Calu3 (cell line): Measurements from ENCODE around the gene ABCB9. TPM values are rescaled to one million over a fixed set of nuclear protein-coding genes. Genes with fewer than 3 reads are reported as not detected.
A peak's percentile ranks its signal among the peaks of the same experiment; 100 is the strongest.

Source experiments
- BruUV-seq: library from RNA; stranded (reverse); fragments of 400-500 nt; replicated peaks from 2 replicates; lab custom pipeline; 2021; lab: Mats Ljungman, UMichigan
- CTCF ChIA-PET: fragments of 300-600 bp; sonication (Branson Sonifier 250); formaldehyde crosslinking; loops from one replicate; lab custom pipeline; 2022; ENCODE audit warnings: antibody characterized with exemption; lab: Charles Lee
- DNase-seq: peaks from one replicate; pipeline ENCODE4 v3.0.0; 2022
- H3K27ac Mint-ChIP-seq: one replicate; pipeline ENCODE4 v1.8.0; 2022; ENCODE audit warnings: mixed read lengths; ENCODE audit not compliant: unreplicated experiment
- H3K27me3 Mint-ChIP-seq: one replicate; pipeline ENCODE4 v1.8.0; 2022; ENCODE audit warnings: mixed read lengths; ENCODE audit not compliant: unreplicated experiment
- H3K36me3 Mint-ChIP-seq: one replicate; pipeline ENCODE4 v1.8.0; 2022; ENCODE audit warnings: mild to moderate bottlenecking, moderate library complexity, mixed read lengths; ENCODE audit not compliant: insufficient read depth, unreplicated experiment
- H3K4me1 Mint-ChIP-seq: one replicate; pipeline ENCODE4 v1.8.0; 2022; ENCODE audit warnings: mild to moderate bottlenecking, low read depth, mixed read lengths; ENCODE audit not compliant: unreplicated experiment
- H3K4me3 Mint-ChIP-seq: one replicate; pipeline ENCODE4 v1.8.0; 2022; ENCODE audit warnings: mild to moderate bottlenecking, low read depth, moderate library complexity, mixed read lengths; ENCODE audit not compliant: unreplicated experiment
- H3K9me3 Mint-ChIP-seq: one replicate; pipeline ENCODE4 v1.8.0; 2022; ENCODE audit warnings: low read depth, mixed read lengths; ENCODE audit not compliant: unreplicated experiment
- intact Hi-C: fragments of 100-400 bp; cut with micrococcal nuclease; formaldehyde crosslinking; loops from one replicate; pipeline ENCODE4 v1.10.0; 2022; ENCODE audit not compliant: unreplicated experiment
- total RNA-seq: library from RNA; stranded (reverse); gene quantifications from 2 replicates; pipeline ENCODE4 v1.2.3, GENCODE V29; 2022
- TF ChIP-seq, protein P1 (sequence below): fragments of 200-600 bp; IDR thresholded peaks from one replicate; pipeline ENCODE4 v1.8.0; 2022; ENCODE audit warnings: antibody characterized with exemption; ENCODE audit not compliant: unreplicated experiment

The ABCB9 gene
- total RNA-seq, 1 experiment from 2014 or later: 25.6 TPM

DNA sequence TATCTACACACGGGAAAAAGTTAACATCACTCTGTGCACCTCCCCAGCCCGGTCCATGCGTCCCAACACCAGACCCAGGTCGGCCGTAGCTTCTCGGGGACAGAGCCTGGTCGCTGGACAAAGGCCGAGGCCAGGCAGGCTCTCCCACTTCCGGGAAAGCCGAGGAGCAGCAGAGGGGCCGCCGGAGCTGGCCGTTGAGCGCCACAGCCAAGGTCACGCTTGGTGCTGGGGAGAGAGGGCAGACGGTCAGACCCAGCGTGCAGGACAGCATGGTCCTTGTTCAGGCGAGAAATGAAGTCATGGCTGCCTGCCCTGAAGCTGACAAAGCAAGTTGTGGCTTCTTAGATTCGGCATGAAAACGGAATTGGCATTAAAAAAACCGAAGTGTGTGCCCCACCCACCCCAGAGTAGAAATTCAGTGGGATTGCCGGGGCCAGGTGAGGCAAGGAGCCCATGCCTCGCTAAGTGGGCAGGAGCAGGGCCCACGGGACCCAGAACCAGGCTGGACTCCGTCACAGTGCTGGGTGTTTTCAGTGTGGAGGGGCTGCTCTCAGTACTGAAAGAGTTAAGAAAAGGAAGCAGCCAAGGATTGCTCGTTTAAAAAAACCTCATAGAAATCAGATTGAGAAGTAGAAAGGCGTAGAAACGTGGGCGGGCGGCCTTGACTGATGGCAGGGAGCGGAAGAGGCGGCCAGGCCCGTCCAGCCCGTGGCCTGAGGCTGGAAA is 18.5 kb upstream of the ABCB9 start:
- CTCF ChIA-PET: no interaction called here
- H3K4me1 Mint-ChIP-seq: peaks cover 8% of the 10 kb centered on the region
- H3K27me3 Mint-ChIP-seq: no peaks in the 10 kb centered on the region
- H3K36me3 Mint-ChIP-seq: peaks cover 46% of the 10 kb centered on the region
- TF ChIP-seq, protein P1, sequence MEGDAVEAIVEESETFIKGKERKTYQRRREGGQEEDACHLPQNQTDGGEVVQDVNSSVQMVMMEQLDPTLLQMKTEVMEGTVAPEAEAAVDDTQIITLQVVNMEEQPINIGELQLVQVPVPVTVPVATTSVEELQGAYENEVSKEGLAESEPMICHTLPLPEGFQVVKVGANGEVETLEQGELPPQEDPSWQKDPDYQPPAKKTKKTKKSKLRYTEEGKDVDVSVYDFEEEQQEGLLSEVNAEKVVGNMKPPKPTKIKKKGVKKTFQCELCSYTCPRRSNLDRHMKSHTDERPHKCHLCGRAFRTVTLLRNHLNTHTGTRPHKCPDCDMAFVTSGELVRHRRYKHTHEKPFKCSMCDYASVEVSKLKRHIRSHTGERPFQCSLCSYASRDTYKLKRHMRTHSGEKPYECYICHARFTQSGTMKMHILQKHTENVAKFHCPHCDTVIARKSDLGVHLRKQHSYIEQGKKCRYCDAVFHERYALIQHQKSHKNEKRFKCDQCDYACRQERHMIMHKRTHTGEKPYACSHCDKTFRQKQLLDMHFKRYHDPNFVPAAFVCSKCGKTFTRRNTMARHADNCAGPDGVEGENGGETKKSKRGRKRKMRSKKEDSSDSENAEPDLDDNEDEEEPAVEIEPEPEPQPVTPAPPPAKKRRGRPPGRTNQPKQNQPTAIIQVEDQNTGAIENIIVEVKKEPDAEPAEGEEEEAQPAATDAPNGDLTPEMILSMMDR: no peak
- intact Hi-C loops: no loop called here
- no peaks in the 10 kb centered on the region for H3K9me3 Mint-ChIP-seq
- BruUV-seq: no TSS peak
- H3K4me3 Mint-ChIP-seq: no peak overlapping the region
- DNase-seq: no peak
- H3K27ac Mint-ChIP-seq: no peak overlapping the region

DNA sequence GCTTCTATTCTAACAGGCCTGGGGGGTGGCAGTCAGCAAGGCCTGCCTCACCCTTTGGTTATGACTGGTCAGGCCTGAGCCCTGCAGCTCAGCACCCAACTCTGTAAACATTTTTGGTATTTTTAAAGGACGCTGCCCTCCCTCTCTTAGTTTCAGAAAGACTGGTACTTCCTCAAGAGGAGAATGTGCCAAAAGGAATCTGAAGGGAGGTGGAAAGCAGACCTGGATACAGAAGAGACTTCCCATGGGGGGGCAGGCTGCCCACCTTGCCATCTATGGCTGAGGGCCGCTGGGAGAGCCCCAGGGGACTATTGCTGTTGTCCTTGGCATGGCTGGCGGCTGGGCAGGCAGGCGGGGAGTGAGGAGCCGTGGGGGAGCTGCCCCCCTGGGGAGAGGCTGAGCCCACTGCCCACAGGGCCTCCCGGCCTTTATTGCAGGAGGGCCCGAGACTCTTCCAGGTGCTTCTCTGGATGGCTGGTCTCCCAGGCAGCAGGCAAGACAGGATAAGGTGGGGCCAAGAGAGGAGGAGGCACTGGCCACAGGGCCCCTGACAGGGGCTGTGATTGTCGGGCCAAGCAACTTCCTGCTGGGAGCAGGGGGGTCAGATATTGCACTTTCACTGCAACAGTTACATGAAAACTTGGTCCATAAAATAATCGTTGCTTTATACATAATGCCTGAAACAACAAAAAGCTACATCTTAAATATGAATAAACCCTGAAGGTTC is 17.7 kb upstream of the ABCB9 start:
- Mint-ChIP-seq H3K27ac (no peak overlapping the region), H3K9me3 (no peaks in the 10 kb centered on the region), H3K27me3 (no peaks in the 10 kb centered on the region), H3K4me3 (no peak overlapping the region), H3K36me3 (peaks cover 55% of the 10 kb centered on the region), H3K4me1 (peaks cover 8% of the 10 kb centered on the region)
- TF ChIP-seq, protein P1: no peak
- intact Hi-C loops: no loop called here
- BruUV-seq: no TSS peak
- CTCF ChIA-PET: no interaction called here
- DNase-seq: no peak

DNA sequence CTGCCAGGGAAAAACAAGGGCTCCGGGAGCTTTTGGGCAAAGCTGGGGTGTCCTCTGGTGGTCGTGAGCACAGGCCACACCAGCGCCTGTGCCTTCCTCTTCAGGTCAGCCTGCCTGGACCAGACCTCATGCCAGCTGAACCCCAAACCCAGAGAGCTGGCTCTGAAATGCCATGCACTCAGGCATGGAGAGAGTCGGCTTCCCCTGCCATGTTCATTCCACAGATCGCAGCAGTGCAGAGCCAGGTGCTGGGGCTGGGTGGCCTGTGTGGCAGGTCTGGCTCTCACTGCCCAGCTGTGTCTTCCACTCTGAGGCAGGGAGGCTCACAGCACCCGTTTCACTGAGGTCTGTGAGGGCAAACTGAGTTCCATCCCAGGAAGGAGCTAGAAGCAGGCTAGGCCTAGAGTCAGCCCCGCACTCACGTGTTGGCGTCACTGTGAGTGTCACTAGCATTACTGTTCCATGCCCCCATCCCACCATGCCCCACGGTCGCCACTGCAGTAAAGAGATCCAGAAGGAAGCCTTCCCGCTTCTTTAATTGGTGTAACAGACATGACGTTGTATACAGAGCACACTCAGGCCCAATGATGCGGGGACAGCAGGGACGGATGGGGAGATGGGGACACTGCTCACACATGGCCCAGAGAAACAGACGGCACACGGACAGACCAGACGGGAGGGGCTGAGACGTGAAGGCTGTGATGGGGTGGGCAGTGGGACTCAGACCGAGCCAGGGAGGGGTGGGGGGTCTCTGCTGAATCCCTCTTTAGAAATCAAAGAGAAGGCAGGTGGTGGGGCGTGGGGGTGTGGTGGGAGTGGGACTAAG is 16.9 kb upstream of the ABCB9 start:
- Mint-ChIP-seq H3K27ac (peak overlapping the region; percentile 39), H3K36me3 (peaks cover 58% of the 10 kb centered on the region), H3K4me1 (peaks cover 8% of the 10 kb centered on the region), H3K9me3 (no peaks in the 10 kb centered on the region), H3K4me3 (no peak overlapping the region), H3K27me3 (no peaks in the 10 kb centered on the region)
- TF ChIP-seq, protein P1: no peak
- CTCF ChIA-PET: no interaction called here
- intact Hi-C loops: no loop called here
- no TSS peak for BruUV-seq
- DNase-seq: no peak

DNA sequence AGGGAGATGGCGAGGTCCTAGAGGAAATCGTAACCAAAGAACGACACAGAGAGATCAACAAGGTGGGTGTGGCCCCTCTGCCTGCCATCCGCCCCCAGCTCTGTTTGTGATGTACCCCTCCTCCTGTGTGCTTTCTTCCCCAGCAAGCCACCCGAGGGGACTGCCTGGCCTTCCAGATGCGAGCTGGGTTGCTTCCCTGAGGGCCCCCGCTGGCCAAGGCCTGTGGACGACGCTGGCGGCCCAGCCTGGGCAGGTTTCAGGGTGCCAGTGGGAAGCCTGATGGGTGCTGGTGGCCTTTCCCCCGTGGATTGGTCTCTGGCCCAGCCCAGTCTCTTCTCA is 16.2 kb upstream of the ABCB9 start:
- BruUV-seq: TSS peak; percentile 86
- intact Hi-C loops: no loop called here
- TF ChIP-seq, protein P1: no peak
- Mint-ChIP-seq H3K27me3 (no peaks in the 10 kb centered on the region), H3K27ac (no peak overlapping the region), H3K4me3 (peak overlapping the region; percentile 90), H3K9me3 (no peaks in the 10 kb centered on the region), H3K36me3 (peaks cover 64% of the 10 kb centered on the region), H3K4me1 (peaks cover 8% of the 10 kb centered on the region)
- CTCF ChIA-PET: no interaction called here
- DNase-seq: no peak
